ENCODE measurements around the gene MGMT.

The MGMT gene

DNA sequence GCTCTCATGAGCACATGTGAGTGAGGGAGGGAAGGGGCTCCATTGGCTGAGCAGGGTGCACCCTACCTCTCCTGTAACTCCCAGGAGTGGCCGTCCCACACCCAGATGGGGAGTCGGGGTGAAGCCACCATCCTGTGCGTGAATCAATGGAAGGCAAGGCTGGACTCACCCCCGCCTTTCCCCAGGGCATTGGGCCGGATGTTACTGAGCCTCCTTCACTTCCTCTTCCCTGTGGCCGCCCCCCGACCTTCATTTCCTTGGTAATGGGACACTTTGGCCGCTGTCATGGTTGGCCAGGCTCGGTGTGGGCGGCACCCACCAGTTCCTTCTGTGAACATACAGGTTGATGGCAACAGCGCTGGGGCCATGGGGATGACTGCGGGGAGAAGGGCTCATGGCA lies 209.0 kb downstream of the MGMT start:
- TF ChIP-seq, protein P1, sequence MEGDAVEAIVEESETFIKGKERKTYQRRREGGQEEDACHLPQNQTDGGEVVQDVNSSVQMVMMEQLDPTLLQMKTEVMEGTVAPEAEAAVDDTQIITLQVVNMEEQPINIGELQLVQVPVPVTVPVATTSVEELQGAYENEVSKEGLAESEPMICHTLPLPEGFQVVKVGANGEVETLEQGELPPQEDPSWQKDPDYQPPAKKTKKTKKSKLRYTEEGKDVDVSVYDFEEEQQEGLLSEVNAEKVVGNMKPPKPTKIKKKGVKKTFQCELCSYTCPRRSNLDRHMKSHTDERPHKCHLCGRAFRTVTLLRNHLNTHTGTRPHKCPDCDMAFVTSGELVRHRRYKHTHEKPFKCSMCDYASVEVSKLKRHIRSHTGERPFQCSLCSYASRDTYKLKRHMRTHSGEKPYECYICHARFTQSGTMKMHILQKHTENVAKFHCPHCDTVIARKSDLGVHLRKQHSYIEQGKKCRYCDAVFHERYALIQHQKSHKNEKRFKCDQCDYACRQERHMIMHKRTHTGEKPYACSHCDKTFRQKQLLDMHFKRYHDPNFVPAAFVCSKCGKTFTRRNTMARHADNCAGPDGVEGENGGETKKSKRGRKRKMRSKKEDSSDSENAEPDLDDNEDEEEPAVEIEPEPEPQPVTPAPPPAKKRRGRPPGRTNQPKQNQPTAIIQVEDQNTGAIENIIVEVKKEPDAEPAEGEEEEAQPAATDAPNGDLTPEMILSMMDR (conservative IDR thresholded peaks at IDR 0.05; ENCODE audit: low read depth), result no peak
- ChIA-PET POLR2A (ENCODE audit: low non-redundant PET) (no interaction called here), CTCF (interaction anchor here (0.7 kb wide), 1 partner anchor 1409 kb away, joined by 3 read pairs; no protein-coding TSS in a partner anchor)
- DNase-seq (ENCODE audit: low spot score), result no peak
- no peak overlapping the region for H3K27ac ChIP-seq

DNA sequence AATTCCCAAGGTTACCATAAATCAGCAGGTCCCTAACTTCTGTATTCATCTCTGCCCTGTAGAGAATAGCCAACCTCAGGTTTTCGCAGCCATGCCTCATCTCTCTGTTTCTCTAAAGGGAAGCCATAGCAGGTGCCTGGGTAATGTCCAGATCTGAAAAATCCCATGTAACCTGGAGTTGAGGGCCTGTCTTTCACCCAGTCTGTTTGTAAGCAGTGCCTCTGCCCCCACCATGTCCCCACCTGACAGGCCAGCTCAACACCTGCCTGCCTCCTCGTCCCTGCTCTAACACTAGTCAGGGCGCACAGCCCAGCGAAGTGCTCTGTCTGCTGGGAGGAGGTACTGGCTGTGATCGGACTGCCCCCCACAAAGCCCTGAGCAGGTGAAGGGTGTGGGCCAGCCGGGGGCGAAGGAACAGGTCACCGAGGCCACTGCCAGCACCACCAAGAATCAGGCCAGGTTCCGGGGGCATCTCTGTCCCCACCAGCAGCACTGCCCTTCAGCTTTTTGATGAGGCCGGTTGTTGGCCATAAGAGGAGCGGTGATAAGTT lies 210.4 kb downstream of the MGMT start:
- TF ChIP-seq, protein P1 (conservative IDR thresholded peaks at IDR 0.05; ENCODE audit: low read depth), result no peak
- no peak for DNase-seq (ENCODE audit: low spot score)
- CTCF ChIA-PET, result no interaction called here
- no peak overlapping the region for H3K27ac ChIP-seq
- POLR2A ChIA-PET (ENCODE audit: low non-redundant PET), result no interaction called here

DNA sequence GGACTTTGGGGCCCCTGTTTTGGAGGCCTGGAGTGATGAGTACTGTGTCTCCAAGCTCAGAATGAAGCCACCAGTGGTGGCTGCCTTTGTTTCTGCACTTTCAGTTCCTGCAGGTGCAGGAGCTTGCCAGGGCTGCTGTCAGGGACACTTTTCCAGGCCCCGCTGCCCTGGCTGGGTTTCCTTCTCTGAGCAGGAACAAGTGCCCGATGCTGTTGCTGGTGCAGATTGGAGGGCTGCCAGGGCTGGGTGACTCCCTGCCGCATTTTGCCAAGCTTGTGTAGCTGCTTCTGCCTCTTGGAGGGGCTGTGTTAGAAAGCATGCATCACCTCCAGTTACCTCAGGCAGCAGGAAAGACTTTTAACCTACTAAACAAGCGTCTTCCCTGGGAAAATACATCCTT lies 211.1 kb downstream of the MGMT start:
- TF ChIP-seq, protein P1 (conservative IDR thresholded peaks at IDR 0.05; ENCODE audit: low read depth), result no peak
- CTCF ChIA-PET, result no interaction called here
- no peak overlapping the region for H3K27ac ChIP-seq
- no peak for DNase-seq (ENCODE audit: low spot score)
- POLR2A ChIA-PET (ENCODE audit: low non-redundant PET), result no interaction called here

DNA sequence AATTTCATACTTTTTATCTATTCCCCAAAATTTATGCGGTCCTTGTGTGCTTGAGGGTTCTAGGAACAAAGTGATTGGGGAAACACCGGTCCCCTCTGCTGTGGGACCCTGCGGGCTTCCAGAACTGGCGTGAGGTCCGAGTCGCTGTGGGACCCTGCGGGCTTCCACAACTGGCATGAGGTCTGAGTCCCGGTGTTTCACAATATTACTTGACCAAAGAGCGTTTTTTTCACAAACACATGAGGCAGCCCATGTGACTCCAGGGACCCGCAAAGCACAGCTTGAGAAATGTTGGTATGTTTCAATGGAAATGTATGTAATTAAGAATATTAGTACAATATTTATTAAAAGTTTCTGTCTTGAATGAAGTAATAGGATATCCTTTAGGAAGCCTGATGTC lies 212.2 kb downstream of the MGMT start:
- TF ChIP-seq, protein P1 (conservative IDR thresholded peaks at IDR 0.05; ENCODE audit: low read depth), result no peak
- no peak for DNase-seq (ENCODE audit: low spot score)
- POLR2A ChIA-PET (ENCODE audit: low non-redundant PET), result no interaction called here
- CTCF ChIA-PET, result interaction anchor here (0.5 kb wide), 1 partner anchor 457 kb away, joined by 5 read pairs; no protein-coding TSS in a partner anchor
- H3K27ac ChIP-seq, result no peak overlapping the region

DNA sequence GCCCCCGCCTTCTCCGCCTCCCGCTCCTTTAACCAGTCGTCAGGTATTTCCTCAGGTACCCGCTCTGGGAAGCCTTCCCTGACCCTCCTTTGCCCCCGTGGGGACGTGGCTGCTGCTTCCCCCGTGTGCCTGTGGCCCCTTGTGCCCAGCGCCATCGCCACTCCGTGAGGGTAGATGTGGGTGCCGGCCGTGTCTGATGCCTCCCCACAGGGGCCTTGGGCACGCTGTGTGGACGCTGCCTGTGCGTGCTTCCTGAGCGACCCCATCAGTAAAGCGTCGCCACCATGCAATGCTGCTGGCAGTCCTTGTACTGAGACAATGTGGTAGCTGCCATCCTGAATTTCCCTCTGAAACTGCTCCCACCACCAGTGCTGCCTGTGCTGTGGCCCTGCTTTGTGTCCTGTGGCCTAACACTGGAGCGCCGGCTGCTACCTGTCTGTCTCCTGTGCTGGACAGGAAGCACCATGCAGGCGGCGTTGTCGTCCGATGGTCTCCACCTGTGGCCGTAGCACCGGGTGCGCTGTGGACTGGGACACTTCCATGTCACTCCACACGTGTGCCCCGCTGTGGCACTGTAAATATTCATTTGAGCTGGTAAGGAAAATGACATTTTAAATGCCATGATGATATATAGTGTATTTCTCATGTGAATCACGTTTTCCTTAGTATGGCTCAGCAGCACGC lies 213.8 kb downstream of the MGMT start:
- ChIA-PET CTCF (no interaction called here), POLR2A (ENCODE audit: low non-redundant PET) (no interaction called here)
- DNase-seq (ENCODE audit: low spot score), result no peak
- TF ChIP-seq, protein P1 (conservative IDR thresholded peaks at IDR 0.05; ENCODE audit: low read depth), result no peak
- H3K27ac ChIP-seq, result no peak overlapping the region

DNA sequence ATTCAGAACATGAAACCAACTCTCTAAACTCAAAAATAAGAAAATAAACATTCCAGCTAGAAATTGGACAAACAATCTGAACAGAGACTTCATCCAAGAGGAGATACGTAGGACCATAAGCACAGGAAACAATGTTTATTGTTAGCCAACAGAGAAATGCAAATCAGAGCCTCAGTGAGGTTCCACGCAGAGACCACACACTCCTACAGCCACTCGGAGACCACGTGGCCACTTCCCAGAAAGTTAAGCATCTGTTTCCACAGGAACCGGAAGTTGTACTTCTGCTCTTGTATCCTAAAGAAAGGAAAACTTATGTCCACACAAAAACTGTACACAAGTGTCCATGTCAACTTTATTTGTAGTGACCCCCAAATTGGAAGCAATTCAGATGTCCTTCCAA lies 214.8 kb downstream of the MGMT start:
- TF ChIP-seq, protein P1 (conservative IDR thresholded peaks at IDR 0.05; ENCODE audit: low read depth), result no peak
- no peak overlapping the region for H3K27ac ChIP-seq
- DNase-seq (ENCODE audit: low spot score), result no peak
- CTCF ChIA-PET, result no interaction called here
- POLR2A ChIA-PET (ENCODE audit: low non-redundant PET), result no interaction called here
